Neuron (in vitro differentiated cells): ENCODE results near the gene ZMAT1.

Experiments used
- H2AFZ ChIP-seq: one replicate; pipeline ENCODE4 v1.6.1; 2013; ENCODE audit warnings: low read depth, mild to moderate bottlenecking, inconsistent platforms, low read length, moderate library complexity
- H3K27me3 ChIP-seq: one replicate; pipeline ENCODE4 v1.6.1; 2013; ENCODE audit warnings: low read length; ENCODE audit not compliant: insufficient read depth
- H3K36me3 ChIP-seq: one replicate; pipeline ENCODE4 v1.6.1; 2013; ENCODE audit warnings: low read length; ENCODE audit not compliant: insufficient read depth
- H3K4me1 ChIP-seq: one replicate; pipeline ENCODE4 v1.6.1; 2013; ENCODE audit warnings: low read length; ENCODE audit not compliant: insufficient read depth
- H3K4me3 ChIP-seq: 2 replicates; pipeline ENCODE4 v1.5.1; 2013; ENCODE audit warnings: mild to moderate bottlenecking, low read length, moderate library complexity
- H3K9me3 ChIP-seq: one replicate; pipeline ENCODE4 v1.6.1; 2013; ENCODE audit warnings: low read length

Gene ZMAT1

GRCh38 chrX:101904996-101905395 lies 26.8 kb downstream of the ZMAT1 start:
- Histone ChIP-seq H3K4me1 (no peaks in the 10 kb centered on the region), H3K36me3 (no peaks in the 10 kb centered on the region), H3K9me3 (peaks cover 3% of the 10 kb centered on the region), H3K4me3 (no peak overlapping the region), H2AFZ (no peak overlapping the region), H3K27me3 (no peaks in the 10 kb centered on the region)
